ENCODE measurements around the gene NDUFB8.

DNA sequence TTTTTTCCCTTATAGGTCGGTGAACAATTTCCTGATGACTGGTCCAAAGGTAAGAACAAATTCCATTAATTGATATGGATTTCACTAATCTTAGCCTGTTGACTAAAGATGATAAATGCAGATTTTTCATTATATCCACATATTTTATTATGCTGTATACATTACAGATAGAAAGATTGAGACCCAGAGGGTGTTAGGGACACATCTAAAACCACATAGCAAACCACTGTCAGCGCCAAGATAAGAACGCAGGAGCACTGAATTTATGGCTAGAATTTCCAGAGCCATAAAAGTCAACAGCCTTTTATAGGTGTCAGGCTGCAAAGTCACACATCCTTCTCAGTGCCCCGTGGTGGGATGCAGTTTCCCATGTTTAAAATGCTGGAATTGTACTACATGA is 50.6 kb downstream of the NDUFB8 start:
- TF ChIP-seq, protein P1, sequence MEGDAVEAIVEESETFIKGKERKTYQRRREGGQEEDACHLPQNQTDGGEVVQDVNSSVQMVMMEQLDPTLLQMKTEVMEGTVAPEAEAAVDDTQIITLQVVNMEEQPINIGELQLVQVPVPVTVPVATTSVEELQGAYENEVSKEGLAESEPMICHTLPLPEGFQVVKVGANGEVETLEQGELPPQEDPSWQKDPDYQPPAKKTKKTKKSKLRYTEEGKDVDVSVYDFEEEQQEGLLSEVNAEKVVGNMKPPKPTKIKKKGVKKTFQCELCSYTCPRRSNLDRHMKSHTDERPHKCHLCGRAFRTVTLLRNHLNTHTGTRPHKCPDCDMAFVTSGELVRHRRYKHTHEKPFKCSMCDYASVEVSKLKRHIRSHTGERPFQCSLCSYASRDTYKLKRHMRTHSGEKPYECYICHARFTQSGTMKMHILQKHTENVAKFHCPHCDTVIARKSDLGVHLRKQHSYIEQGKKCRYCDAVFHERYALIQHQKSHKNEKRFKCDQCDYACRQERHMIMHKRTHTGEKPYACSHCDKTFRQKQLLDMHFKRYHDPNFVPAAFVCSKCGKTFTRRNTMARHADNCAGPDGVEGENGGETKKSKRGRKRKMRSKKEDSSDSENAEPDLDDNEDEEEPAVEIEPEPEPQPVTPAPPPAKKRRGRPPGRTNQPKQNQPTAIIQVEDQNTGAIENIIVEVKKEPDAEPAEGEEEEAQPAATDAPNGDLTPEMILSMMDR (conservative IDR thresholded peaks at IDR 0.05 in 1 of 2, IDR thresholded peaks at IDR 0.05 in 1 of 2; ENCODE audit: low read depth in 1 of 2, low read length in 2 of 2) = no peak
- TF ChIP-seq EZH2 (IDR thresholded peaks at IDR 0.05; ENCODE audit: low read length, missing control alignments) = no peak

All from fibroblast of lung (primary cell).